IPS-18c (cell line): ENCODE data around the gene HOXD12.
A peak's percentile ranks its signal among the peaks of the same experiment; 100 is the strongest.

Experiments used
- H3K4me3 ChIP-seq: 2 replicates; pipeline ENCODE4 v1.7.0; 2013; ENCODE audit warnings: low read depth, mild to moderate bottlenecking, low read length, moderate library complexity; ENCODE audit not compliant: insufficient read depth
- H3K9me3 ChIP-seq: one replicate; pipeline ENCODE4 v1.6.1; 2013; ENCODE audit warnings: mild to moderate bottlenecking, low read length, moderate library complexity; ENCODE audit not compliant: control insufficient read depth, insufficient read depth

The HOXD12 gene

DNA sequence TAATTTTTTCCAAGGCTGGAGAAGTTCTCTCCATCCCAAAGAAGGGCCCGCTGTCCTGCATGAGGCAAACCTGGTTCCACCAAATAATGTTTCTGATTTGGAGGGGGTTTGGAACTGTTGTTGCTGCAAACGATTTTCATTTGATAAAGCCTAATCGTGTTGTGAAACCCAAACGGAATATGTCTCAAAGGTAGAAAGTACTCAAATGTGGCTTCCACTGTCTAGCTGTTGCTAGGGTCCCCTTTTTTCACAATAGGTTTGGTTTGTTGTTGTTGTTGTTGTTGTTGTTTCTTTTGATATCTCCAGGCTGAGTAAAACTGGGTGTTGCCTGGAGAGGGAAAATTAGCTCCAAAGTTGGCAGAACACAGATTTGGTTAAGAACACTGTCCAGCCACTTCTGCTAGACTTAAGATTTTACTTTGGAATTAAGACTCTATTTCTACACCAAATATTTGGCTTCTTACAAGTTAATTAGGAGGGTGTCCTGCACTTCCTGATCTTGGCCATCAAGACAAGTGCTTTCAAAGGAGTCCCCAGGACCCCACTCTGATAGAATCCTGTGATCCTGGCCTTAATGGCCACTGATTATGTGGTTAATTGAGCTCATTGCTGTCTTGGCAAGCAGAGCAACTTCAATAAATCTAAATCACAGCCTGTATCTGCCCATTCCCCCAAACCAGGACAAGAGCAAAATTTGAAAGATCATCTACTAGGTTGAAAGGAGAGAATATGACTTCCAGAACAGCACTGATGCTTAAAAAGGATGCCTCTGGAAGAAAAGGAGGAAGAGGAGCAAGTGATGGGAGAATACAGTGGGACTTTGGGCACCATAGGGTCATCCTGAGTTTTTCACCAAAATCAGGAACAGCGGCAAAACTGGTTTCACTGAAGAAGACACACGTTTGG, 10.4 kb upstream of the HOXD12 start:
- Histone ChIP-seq H3K4me3 (no peak overlapping the region), H3K9me3 (peaks cover 4% of the 10 kb centered on the region)

DNA sequence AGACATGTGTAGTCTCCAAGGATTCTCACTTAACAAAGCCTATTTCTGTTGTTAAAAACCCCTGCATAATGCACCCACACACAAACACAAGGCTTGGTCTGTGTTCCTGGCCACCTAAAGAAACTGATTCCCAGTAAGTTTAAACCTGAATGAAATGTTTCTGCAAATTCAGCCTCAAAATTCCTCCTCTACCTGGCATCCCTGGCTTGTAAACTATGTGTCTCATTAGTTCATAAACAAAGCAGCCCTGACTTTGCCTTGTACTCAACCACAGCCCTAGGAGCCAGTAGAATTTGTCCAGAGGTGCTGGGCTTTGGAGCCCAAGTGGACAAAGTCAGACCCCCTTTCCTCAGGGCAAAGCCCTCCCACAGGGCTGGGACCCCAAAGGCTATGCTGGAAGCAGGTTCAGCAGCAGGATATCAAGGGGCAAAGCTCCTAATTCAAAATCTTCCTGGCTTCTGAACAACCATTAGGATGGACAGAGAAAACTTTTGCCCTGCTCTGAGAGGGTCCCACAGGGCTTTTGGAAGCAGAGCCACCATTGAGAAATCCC, 9.7 kb upstream of the HOXD12 start:
- H3K4me3 ChIP-seq = no peak overlapping the region
- peaks cover 4% of the 10 kb centered on the region for H3K9me3 ChIP-seq

DNA sequence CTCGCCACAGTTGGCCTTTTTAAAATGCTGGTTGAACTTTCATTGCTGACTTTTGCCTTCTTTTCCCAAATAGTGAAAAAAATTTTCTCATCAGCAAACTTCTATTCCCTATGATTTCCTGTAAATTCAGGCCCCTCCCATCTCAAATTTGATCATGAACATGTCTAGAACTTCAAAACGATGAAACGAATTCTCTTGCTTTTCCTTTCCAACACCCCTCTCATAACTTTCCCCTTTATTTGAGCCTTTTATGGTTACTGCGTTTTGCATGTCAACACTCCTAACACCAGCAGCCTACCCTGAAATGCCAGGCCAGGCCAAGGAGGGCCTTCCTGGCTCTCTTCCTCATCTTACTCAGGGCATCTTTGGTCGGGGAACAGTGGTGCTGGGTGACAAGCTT, 8.7 kb upstream of the HOXD12 start:
- H3K4me3 ChIP-seq = no peak overlapping the region
- peaks cover 4% of the 10 kb centered on the region for H3K9me3 ChIP-seq

DNA sequence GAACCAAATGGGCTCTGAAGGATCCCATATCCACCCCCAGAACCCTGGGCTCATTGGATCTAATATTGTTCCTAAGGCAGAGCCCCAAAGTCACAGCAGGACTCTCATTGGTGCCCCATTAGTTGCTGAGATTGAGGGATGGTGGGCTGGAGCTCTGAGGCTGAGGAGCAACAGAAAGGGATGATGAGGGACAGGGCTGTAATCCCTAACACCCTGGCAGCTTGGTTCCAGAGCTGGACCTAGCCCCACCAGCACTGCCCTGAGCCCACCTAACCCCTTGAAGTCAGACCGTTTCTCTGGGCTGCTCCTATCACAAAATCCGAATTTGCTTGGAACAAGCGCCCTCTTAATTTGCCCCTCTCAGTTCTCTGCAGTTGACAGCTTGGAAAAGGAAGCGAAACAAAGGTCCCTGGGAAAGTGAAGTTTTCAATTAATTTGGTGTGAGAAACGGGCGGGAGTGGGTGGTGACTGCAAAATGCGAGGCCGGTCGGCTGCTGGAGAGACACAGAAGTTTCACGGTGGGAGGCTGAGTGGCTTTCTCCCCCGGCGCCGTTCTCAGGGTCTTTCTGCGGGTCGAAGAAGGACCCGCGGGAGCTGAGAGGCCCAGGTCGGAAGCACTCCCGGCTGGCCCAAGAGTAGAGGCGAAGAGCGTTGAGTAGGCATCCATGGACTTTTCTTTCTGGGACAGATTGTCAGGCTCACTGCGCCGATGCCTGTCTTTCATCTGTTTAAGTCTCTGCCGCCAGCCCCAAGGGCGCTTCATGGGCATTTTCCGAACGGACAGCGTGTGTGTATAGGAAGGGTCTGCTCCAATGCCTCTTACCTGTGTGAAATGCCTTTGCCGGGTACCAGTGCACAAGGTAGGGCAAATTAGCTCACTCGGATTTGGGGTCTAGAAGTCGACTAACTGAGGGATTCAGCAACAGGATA, 8.0 kb upstream of the HOXD12 start:
- Histone ChIP-seq H3K4me3 (no peak overlapping the region), H3K9me3 (peaks cover 4% of the 10 kb centered on the region)

DNA sequence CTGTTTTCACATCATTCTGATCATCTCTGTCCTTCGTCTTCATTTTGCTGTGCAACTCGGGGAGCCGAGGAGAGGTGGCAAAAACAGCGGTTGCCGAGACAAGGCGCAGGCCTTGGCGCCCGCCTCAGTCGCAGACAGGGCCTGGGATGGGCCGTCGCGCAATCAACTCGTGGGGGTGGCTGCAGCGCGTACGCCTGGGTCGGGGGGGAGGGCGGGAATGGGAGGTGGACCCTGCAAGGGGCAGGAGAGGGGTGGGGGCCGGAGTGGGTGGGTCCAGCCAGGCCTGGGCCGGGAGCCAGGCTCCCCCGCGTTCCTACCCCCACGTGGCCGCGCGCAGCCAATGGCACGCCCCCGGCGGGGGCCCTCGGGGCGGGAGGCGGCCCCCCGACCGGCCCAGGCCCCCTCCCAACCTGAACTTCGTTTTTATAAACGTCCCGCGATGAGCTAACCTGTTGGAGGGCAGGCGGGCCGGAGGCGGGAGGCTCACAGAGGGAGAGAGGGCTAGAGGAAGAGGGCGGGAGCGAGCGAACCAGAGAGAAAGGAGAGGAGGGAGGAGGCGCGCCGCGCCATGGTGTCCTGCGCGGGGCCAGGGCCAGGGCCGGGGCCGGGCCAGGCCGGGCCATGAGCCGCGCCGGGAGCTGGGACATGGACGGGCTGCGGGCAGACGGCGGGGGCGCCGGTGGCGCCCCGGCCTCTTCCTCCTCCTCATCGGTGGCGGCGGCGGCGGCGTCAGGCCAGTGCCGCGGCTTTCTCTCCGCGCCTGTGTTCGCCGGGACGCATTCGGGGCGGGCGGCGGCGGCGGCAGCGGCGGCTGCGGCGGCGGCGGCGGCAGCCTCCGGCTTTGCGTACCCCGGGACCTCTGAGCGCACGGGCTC, 7.1 kb upstream of the HOXD12 start, which contains the start of gene HOXD13:
Gene HOXD13 (plus strand): TSS at position 452 of the 875 bp plus-strand sequence. CDS start 170 bp downstream, at position 622.
- Histone ChIP-seq H3K9me3 (peaks cover 4% of the 10 kb centered on the region), H3K4me3 (peak within 1 kb of the TSS; percentile 24; the same call in 1 of the 2 replicates)

DNA sequence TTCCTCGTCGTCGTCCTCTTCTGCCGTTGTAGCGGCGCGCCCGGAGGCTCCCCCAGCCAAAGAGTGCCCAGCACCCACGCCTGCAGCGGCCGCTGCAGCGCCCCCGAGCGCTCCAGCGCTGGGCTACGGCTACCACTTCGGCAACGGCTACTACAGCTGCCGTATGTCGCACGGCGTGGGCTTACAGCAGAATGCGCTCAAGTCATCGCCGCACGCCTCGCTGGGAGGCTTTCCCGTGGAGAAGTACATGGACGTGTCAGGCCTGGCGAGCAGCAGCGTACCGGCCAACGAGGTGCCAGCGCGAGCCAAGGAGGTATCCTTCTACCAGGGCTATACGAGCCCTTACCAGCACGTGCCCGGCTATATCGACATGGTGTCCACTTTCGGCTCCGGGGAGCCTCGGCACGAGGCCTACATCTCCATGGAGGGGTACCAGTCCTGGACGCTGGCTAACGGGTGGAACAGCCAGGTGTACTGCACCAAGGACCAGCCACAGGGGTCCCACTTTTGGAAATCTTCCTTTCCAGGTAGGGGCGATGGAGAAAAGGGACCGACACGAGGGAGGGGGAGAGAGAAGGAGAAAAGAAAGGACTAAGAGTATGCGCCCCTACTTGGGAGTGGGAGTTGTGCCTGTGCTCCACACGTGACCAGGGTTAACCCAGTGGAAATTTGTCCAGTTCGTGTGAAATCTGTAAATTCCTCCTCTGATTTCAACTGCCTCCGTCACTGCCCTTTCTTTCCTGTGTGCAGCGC, 6.3 kb upstream of the HOXD12 start:
- H3K4me3 ChIP-seq = peak overlapping the region; percentile 24; the same call in 1 of the 2 replicates
- peaks cover 4% of the 10 kb centered on the region for H3K9me3 ChIP-seq

DNA sequence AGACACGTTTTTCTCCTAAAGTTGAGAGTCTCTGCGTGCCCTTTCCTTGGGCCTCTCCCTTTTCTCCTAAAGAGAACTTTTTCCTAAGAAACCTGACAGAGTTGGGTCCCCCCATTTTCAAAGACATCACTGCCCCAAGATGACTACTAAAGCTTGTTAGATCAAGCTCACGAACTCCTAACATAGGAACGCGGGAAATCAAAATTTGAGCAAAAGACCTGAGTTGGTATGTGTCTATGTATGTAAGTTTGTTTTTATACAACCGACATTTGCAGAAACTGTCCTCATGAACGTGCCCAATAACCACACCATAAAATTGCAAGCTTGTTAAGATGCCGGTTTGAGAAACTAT, 5.7 kb upstream of the HOXD12 start:
- H3K9me3 ChIP-seq = peaks cover 4% of the 10 kb centered on the region
- H3K4me3 ChIP-seq = no peak overlapping the region

DNA sequence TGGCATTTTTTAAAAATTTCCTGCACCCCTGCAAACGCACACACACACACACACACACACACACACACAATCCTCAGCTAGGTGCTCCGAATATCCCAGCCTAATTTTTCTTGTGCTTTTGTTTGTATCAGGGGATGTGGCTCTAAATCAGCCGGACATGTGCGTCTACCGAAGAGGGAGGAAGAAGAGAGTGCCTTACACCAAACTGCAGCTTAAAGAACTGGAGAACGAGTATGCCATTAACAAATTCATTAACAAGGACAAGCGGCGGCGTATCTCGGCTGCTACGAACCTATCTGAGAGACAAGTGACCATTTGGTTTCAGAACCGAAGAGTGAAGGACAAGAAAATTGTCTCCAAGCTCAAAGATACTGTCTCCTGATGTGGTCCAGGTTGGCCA, 5.2 kb upstream of the HOXD12 start:
- Histone ChIP-seq H3K4me3 (no peak overlapping the region), H3K9me3 (peaks cover 4% of the 10 kb centered on the region)

DNA sequence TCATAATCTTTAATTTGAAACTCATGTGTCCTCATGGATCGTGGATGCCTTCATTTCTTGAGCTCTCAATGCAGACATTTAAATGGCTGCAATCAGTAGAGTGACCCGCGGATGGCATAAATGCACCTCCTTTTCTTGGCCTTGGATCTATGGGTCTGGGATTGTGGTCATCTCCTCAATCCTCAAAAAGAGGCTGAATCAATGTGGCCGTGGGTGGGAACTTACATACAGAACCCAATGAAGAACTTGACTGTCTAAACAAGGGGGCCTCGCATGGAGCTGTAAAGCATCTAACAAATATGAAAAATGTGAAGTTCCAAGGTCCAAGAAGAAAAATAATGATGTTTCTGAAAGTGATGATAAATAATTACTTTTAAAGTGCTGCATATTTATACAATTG, 4.2 kb upstream of the HOXD12 start:
- peaks cover 7% of the 10 kb centered on the region for H3K9me3 ChIP-seq
- H3K4me3 ChIP-seq = no peak overlapping the region

DNA sequence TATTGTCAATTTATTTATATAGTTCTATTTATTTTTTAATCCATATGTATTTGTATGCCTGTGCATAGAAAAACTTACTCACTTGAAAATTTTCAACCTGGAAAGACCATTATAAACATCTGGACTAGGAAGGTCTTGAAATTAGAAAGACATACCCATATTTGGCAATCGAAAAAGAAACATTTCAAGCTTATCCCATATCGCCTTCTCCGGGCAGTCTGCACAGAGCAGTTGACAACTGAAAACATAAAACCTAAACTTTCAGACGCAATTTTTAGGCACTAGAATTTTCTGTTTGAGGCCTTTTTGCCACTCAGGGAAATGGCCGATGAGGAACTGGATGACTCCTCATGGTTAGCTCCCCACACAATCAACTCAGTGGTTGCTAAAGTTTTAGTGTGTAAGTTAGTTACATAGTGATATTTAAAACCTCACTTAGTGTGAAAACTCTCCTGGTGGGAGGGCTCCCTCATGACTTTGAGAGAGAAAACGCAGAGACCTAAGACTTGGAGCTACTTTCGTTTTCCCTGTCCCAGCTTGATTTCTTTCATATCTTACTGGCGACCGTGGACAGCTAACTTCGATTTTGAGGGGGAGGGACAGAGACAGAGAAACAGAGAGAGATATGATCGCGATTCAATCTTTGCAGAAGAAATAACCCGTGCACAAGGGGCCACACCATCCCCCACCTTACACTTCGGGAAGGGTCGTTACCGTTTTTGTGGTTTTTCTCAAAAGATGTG, 3.2 kb upstream of the HOXD12 start:
- peaks cover 7% of the 10 kb centered on the region for H3K9me3 ChIP-seq
- peak overlapping the region; percentile 22 for H3K4me3 ChIP-seq

DNA sequence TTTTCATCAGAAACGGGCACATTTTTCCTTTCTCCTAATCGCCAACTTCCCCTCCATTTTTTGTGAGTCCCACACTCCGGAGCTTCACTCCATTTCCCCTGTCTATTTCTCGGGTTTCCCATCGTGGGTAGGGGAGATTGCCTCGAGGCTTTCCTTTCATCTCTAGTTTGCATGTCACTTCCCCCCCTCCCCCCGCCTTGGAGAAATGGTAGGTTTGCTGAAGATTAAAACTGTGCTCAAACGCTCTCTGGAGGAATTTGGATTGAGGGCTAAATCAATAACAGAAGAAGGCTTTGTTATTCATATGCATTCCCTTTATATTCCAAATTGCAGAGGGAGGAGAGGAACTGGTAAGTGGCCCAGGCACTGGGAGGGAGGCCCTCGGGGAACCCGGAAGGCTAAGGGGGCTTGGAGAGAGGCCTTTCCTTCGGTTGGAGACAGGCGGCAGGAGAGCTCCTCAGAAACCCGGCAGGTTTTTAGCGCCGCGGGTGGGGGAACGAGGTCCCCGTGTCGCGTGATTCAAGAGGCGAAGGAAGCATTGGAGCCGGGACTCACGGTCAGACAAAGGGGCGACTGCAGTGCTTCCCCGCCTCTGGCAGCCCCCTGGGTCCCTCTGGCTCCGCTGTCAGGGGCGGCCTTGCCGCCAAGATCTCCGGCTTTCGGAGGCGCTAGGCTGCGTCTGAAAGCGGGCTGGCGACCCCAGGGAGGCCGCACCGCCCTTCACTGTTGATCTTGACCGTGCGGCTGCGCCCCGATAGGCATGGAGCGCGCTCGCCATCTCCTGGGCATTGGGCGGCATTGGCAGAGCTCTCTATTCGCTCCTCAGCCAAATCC, 2.4 kb upstream of the HOXD12 start:
- Histone ChIP-seq H3K9me3 (peaks cover 7% of the 10 kb centered on the region), H3K4me3 (peak overlapping the region; percentile 22)

DNA sequence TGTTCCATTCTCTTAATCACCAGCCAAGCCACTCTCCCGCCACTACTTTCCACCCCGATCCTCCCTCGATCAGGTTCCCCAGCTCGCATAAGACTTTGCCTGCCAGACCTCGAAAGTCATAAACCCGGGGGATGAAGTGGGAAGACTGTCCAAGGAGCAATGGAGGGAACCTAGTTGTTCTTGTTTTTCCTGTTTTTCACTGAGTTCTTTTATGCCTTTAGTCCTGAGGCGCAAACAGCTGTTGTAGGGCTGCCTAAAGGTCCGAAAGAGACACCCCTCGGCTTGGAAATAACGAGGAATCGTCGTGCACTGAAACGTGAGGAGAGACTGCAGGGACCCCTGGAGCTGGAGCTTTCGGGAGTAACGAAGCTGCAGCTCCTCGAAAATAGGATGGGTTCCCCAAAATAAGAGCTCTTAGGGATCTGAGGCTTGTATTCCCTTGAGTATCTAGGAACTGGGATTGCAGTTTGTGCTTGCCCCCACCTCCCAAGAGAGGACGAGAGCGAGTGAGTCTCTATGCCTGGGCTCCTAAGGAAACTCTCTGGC, 1.7 kb upstream of the HOXD12 start:
- no peak overlapping the region; the same call in 1 of the 2 replicates for H3K4me3 ChIP-seq
- peaks cover 7% of the 10 kb centered on the region for H3K9me3 ChIP-seq

DNA sequence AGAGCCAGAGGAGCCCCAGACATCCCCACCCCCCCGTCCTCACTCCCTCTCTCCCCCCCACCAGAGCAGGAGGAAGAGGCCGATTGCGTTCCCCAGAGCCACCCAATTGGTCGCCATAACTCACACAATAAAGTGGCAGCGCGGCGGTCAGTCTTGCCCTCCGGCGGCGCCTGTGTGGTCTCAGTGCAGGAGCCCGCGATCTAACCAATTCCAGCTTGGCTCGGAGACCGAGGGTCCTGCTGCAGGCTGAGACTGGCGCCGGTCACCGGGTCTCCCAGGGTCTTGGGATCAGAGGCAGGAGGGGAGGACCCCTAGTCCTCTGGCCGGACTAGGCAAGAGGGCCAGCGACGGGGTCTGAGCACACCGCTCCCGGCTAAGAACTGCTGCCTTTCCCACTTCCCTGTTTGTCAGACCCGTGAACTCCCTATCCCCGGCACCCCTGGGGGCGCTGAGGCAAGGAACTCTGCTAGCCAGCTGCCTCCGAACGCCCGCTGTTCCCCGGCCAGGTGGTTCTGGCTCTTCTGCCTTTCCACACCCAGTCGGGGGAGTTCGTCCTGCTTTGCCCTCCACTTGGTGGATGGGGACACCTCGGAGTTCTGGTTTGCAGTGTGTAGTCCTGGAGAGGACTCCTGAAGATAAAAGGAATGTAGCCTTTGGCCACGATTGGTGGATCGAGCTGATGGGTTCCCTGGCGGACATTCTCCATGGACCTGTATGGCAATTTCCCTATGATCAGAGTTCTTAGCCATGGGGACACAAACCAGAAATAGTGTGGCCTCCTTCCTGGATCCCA, 1.0 kb upstream of the HOXD12 start:
- peaks cover 5% of the 10 kb centered on the region for H3K9me3 ChIP-seq
- no peak overlapping the region for H3K4me3 ChIP-seq
